ENCODE results near the gene ANKRD10. TPM values are rescaled to one million over a fixed set of nuclear protein-coding genes. Genes with fewer than 3 reads are reported as not detected.
"Not testable (repeated sequence)": the region's sequence is repeated elsewhere in the genome, so short reads cannot be mapped to it uniquely, and the experiment has no call there.

ANKRD10 gene
- 324 TPM for total RNA-seq
- polyA plus RNA-seq, result 73.7 TPM

DNA sequence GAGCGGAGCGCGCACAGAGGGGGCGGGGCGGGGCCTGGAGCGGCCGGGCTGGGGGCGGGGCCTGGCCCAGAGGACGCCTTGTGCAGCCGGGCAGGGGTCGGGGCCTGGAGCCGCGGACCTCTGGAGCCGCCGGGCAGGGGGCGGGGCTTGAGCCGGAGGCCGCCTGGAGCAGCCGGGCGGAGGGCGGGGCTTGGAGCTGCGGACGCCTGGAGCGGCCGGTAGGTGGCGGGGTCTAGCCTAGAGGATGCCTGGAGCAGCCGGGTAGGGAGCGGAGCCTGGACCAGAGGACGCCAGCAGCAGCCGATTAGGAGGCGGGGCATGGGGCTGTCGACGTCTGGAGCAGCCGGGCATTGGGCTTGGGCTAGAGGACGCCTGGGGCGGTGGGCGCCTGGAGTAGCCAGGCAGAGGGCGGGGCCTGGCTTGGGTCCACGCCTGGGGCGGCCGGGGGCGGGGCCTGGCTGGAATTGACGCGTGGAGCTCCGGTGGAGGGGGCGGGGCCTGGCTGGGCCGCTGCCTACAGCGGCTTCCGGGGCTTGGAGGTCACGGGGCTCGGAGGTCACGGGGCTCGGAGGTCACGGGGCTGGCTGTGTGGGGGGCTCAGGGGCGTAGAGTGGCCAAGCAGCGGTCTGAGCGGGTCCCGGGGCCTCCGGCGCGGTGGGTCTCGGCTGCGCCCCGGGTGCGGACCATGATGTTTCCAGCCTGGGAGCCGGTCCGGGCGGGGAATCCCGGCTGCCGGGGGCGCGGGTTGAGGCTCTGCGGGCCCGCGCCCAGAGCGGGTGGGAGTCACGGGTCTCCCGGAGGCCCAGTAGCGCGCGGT lies at the start of gene ANKRD10:
TSS of gene ANKRD10 (minus strand) at position 13 of the 817 bp plus-strand sequence. CDS start 135 bp downstream, outside the sequence.
- WGBS, result under 1% methylated on average over 81 of the region's 81 CpGs
- H3K36me3 ChIP-seq (ENCODE audit: insufficient read depth), result no peaks in the 10 kb centered on the region
- peak within 1 kb of the TSS; percentile 76 for H3K4me3 ChIP-seq (ENCODE audit: low read depth, low read length)
- peaks cover 3% of the 10 kb centered on the region for H3K4me1 ChIP-seq (ENCODE audit: insufficient read depth)
- H3K27ac ChIP-seq (ENCODE audit: low read depth), result peak within 1 kb of the TSS; percentile 99
- DNase-seq (ENCODE audit: extremely low spot score), result peak; percentile 92

DNA sequence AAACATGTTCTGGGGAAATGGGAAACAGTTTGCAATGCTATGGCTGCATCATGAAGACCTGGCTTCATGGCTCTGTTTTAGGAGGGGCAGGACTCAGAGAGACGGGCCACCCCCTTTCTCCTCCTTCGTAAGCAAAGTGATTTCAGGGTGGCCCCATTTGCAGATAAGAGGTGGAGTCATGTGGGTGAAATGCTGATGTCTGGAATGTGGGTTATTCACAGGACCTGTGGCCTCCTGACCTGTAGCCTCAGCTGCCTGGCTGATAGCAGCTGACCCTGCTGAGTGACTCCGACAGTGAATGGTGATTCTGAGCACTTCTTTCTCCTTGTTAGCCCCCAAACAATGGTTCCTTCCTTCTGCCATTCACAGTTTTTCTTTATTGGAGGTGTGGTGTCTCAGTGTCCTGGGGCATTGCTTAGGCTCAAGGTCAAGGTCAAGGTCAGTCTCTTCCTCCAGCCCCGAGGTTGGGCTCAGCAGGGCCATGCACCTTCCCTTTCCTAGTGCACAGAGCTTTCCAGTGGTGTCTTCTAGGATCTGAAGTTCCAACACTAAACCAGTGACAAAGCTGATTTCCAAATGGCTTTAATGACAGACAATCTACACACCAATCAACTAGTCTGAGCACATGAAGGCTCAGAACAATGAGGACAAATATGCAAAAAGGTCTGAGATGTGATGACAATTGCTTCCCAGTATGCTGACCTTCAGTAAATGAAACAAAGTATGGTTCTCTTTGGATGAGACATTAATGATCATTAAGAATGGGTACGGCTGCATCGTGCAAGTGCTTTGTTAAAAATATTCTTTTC lies 49.6 kb upstream of the ANKRD10 start:
- Histone ChIP-seq H3K4me1 (ENCODE audit: insufficient read depth) (no peaks in the 10 kb centered on the region), H3K27ac (ENCODE audit: low read depth) (peak overlapping the region; percentile 35), H3K36me3 (ENCODE audit: insufficient read depth) (no peaks in the 10 kb centered on the region), H3K4me3 (ENCODE audit: low read depth, low read length) (no peak overlapping the region)
- 76% methylated on average over 6 of the region's 6 CpGs for WGBS
- no peak for DNase-seq (ENCODE audit: extremely low spot score)

DNA sequence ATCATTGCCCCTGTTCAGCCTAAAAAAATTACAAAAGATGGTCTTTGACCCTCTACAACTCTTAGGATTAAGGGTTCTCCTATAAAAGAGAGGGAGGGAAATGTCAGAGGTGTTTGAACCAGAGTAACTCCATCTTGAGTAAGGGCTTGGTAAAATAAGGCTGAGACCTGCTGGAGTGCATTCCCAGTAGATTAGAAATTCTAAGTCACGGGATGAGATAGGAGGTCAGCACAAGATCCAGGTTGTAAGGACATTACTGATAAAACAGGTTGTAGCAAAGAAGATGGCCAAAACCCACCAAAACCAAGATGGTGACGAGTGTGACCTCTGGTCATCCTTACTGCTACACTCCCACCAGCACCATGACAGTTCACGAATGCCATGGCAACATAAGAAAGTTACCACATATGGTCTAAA lies 48.7 kb upstream of the ANKRD10 start:
- Histone ChIP-seq H3K36me3 (ENCODE audit: insufficient read depth) (no peaks in the 10 kb centered on the region), H3K4me1 (ENCODE audit: insufficient read depth) (no peaks in the 10 kb centered on the region), H3K4me3 (ENCODE audit: low read depth, low read length) (no peak overlapping the region), H3K27ac (ENCODE audit: low read depth) (no peak overlapping the region)
- 85% methylated on average over 3 of the region's 3 CpGs for WGBS
- DNase-seq (ENCODE audit: extremely low spot score), result no peak

DNA sequence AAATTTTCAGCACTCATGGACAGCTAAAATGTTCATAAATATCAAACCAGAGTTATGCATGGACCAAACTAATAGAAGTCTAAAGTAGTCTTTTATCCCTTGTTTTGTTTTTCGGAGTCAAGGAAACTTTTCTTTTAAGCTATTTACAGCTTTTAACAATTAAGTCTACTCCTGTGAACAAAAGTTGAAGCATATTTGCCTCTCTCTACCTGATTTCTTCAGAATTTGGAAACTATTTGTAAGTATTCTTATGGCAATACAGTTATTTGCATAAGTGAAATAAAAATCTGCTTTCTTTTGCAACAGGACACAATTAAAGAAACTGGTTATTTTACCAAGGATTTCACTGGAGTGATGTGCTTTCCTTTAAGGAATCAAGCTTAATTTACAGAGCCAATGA lies 47.1 kb upstream of the ANKRD10 start:
- H3K27ac ChIP-seq (ENCODE audit: low read depth), result no peak overlapping the region
- H3K36me3 ChIP-seq (ENCODE audit: insufficient read depth), result no peaks in the 10 kb centered on the region
- no peak for DNase-seq (ENCODE audit: extremely low spot score)
- H3K4me1 ChIP-seq (ENCODE audit: insufficient read depth), result no peaks in the 10 kb centered on the region
- no peak overlapping the region for H3K4me3 ChIP-seq (ENCODE audit: low read depth, low read length)
- 94% methylated on average over 1 of the region's 1 CpG for WGBS

DNA sequence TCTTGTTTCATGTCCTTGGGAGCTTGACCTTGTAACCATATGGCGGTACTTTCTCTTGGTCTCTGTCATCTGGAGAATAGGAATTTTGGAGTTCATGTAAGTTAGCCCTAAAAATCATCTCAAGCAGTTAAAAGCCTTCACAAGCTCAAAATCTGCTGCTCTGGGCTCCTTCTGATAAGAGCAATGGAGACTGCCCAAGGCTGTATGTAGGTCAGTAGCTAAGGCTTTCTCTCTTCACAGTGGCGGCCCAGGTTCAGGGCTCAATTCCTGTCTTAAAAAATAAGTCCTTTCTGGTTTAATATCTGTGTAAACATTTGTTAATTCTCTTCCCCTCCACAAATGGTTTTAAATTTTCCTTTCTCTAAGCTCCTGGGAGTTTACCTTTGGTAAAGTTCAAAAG lies 45.3 kb upstream of the ANKRD10 start:
- no peak for DNase-seq (ENCODE audit: extremely low spot score)
- 78% methylated on average over 2 of the region's 2 CpGs for WGBS
- Histone ChIP-seq H3K36me3 (ENCODE audit: insufficient read depth) (no peaks in the 10 kb centered on the region), H3K4me1 (ENCODE audit: insufficient read depth) (no peaks in the 10 kb centered on the region), H3K27ac (ENCODE audit: low read depth) (no peak overlapping the region), H3K4me3 (ENCODE audit: low read depth, low read length) (no peak overlapping the region)

DNA sequence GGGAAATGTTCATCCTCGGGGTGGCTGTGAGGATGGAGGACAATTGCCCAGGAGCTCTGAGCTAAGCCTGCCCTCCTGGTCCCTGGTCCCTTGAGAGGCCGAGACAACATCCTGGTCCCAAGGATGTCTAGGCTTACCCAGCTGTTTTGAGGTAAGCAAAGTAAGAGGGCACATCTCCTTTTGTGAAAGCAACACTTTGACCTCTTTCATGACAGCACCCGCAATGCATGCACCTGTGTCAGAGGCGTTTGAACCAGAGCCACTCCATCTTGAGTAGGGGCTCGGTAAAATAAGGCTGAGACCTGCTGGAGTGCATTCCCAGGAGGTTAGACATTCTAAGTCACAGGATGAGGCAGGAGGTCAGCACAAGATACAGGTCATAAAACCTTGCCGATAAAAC lies 43.1 kb upstream of the ANKRD10 start:
- no peaks in the 10 kb centered on the region for H3K4me1 ChIP-seq (ENCODE audit: insufficient read depth)
- H3K36me3 ChIP-seq (ENCODE audit: insufficient read depth), result no peaks in the 10 kb centered on the region
- no peak for DNase-seq (ENCODE audit: extremely low spot score)
- H3K4me3 ChIP-seq (ENCODE audit: low read depth, low read length), result no peak overlapping the region
- WGBS, result 95% methylated on average over 6 of the region's 6 CpGs
- no peak overlapping the region for H3K27ac ChIP-seq (ENCODE audit: low read depth)

DNA sequence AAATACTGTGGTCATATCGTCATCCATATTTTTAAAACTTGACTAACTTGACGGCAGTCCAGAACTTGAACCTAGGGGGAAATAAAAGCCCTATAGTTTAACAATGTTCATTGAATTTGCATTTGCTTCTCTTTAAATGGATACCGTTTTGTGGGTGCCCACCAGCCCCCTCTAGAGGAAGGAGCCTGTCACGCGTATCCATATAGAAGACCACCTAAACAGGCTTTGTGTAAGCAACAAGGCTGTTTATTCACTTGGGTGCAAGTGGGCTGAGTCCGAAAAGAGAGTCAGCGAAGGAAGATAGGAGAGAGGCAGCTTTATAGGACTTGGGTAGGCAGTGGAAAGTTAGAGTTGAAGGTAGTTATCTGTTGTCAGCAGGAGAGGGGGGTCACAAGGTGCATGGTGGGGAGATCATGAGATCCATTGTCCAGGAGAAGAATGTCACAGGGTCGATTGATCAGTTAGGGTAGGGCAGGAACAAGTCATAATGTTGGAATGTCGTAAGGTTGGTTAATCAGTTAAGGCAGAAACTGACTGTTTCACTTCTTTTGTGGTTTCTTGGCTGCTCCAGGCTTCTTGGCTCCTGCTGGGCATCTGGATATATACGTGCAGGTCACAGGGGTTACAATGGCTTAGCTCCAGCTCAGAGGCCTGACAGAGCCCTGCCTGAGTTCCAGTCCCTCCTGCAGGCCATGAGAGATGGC lies 42.5 kb upstream of the ANKRD10 start:
- H3K4me3 ChIP-seq (ENCODE audit: low read depth, low read length), result no peak overlapping the region
- 82% methylated on average over 10 of the region's 10 CpGs for WGBS
- no peaks in the 10 kb centered on the region for H3K36me3 ChIP-seq (ENCODE audit: insufficient read depth)

DNA sequence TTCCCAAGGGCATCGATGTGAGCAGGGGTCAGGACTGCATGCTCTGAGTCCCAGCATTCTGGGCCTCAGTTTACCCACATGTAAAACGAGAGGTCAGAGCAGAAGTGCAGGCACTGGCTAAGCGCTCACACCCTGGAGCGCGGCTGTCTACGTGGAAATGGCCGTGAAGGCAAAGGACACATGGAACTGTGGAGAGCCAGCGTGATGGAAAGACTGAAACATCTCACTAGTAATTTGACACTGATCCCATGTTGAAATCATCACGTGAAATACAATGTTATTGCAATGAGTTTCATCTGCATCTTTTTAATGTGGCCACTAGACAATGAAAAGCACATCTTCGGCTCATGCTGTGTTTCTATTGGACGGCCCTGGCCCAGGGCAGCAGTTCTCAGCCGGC lies 41.3 kb upstream of the ANKRD10 start:
- H3K4me1 ChIP-seq (ENCODE audit: insufficient read depth); H3K4me3 ChIP-seq (ENCODE audit: low read depth, low read length); H3K27ac ChIP-seq (ENCODE audit: low read depth); H3K36me3 ChIP-seq (ENCODE audit: insufficient read depth); DNase-seq (ENCODE audit: extremely low spot score): not testable (repeated sequence)
- 89% methylated on average over 11 of the region's 12 CpGs for WGBS

More for the DNA sequence above, 42.5 kb upstream of the ANKRD10 start:
- Histone ChIP-seq H3K27ac (ENCODE audit: low read depth) (no peak overlapping the region), H3K4me1 (ENCODE audit: insufficient read depth) (no peaks in the 10 kb centered on the region)
- DNase-seq (ENCODE audit: extremely low spot score), result no peak

DNA sequence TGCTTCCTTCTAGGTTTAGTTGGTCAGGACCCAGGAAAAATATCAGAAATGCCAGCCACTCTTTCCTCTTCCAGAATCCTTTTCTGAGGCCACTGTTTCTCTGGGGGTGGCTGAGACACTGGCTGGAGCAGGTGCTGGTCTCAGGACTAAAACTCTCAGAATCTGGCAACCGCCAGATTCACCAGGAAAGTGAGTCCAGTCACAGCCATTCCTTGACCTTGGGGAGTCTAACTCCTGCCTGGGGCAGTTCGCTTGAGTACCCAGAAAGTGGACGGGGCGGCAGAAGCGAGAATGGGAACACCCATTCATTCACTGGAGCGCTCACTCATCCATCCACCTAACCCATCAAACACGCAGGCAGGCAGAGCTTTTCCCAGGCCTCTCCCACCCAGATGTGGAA lies 40.7 kb upstream of the ANKRD10 start:
- WGBS, result 89% methylated on average over 7 of the region's 7 CpGs
- H3K4me3 ChIP-seq (ENCODE audit: low read depth, low read length); H3K27ac ChIP-seq (ENCODE audit: low read depth); H3K36me3 ChIP-seq (ENCODE audit: insufficient read depth); DNase-seq (ENCODE audit: extremely low spot score); H3K4me1 ChIP-seq (ENCODE audit: insufficient read depth): not testable (repeated sequence)

DNA sequence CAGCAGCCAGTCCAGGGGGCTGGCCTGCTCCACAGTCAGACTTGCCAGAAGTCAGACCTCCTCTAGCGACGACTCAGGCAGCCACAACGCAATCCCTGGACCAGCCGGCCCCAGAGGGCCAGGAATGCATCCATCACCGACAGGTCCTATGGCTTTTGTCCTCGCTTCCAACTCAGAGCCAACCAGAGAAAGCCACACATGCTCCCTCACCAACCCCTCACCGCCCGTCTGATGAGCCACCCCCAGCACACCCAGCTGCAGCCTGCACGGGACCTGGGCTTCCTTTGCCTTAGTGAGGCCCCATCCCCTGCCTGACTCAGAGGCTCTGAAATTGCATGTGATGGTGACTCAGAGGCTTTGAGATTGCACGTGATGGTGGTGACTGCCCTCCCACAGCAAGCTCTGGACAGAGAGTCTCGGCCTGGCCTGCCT lies 40.2 kb upstream of the ANKRD10 start:
- H3K4me1 ChIP-seq (ENCODE audit: insufficient read depth); H3K36me3 ChIP-seq (ENCODE audit: insufficient read depth); H3K4me3 ChIP-seq (ENCODE audit: low read depth, low read length): not testable (repeated sequence)
- WGBS, result 28% methylated on average over 11 of the region's 11 CpGs
- DNase-seq (ENCODE audit: extremely low spot score), result peak; percentile 5
- peak overlapping the region; percentile 0 for H3K27ac ChIP-seq (ENCODE audit: low read depth)

DNA sequence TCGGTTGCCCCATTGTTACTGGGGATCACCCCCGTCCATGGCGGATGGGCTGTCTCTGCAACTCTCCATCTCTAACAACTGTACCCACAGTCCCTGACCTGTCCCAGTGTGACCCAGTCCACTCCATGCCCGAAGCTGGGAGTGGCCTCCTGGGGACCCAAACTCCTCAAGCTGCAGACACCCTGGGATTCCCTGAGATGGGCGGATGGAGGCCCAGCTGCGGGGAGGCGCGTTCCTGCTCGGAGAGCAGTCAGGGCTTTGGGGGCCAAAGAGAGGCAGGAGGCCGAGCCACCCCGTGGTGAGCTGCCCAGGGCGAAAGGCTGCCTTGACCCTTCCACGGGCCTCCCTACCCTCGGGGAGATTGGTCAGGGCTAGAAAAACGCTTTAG lies 39.7 kb upstream of the ANKRD10 start:
- peak overlapping the region; percentile 0 for H3K27ac ChIP-seq (ENCODE audit: low read depth)
- not testable (repeated sequence) for H3K4me1 ChIP-seq (ENCODE audit: insufficient read depth); H3K36me3 ChIP-seq (ENCODE audit: insufficient read depth); DNase-seq (ENCODE audit: extremely low spot score); H3K4me3 ChIP-seq (ENCODE audit: low read depth, low read length)
- 90% methylated on average over 15 of the region's 15 CpGs for WGBS

DNA sequence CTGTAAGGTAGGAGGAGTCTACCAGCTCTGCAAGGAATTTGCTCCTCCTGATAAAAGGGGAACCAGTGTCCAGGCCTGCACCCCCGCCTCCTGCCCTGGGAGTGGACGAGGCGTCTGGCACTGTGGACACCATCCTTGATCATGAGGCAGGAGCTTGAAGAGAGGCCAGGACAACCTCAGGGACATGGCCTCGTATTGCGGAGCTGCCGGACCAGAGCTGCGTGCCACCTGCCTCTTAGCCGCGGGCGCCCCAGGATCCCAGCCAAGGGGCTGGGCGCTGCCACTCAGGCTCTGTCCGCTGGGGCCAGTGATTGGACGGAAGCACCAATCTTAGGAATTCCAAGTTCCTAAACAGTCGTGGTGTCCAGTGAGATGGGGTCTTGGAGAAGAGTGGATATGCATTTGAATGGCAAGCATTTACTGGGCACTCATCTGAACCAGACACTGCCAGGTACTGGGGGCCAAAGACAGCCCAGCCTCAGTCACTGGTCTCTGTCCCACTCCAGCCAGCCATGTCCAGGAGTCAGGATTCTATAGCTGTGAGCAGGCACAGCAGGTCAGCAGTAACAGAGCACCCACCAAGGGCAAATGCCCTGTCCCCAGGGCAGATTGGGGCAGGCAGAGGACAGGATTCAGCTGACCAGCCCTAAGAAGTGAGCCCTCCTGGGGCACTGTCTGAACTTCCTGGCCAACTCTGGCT lies 39.1 kb upstream of the ANKRD10 start:
- Histone ChIP-seq H3K4me1 (ENCODE audit: insufficient read depth) (no peaks in the 10 kb centered on the region), H3K27ac (ENCODE audit: low read depth) (no peak overlapping the region)
- WGBS, result 98% methylated on average over 14 of the region's 14 CpGs

DNA sequence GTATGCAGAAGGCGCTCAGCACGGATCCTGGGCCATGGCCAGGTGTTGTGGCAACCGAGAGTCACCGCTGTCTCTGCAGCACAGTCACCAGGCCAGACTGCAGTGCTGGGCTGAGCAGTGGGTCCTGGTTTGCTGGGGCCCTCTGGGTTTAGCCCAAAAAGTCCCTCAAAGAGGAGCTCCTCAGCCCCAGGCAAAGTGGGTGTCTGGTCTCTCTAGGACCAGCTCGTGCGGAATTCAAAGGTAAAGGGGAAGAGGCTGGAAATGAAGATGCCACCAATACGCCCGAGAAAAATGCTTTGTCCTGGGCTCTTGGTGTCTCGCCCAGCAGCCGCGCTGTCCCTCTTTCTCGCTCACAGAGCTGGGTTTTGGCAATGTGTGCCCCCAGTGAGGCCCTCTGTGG lies 38.5 kb upstream of the ANKRD10 start:
- no peaks in the 10 kb centered on the region for H3K4me1 ChIP-seq (ENCODE audit: insufficient read depth)
- H3K4me3 ChIP-seq (ENCODE audit: low read depth, low read length), result no peak overlapping the region
- no peaks in the 10 kb centered on the region for H3K36me3 ChIP-seq (ENCODE audit: insufficient read depth)
- WGBS, result 95% methylated on average over 12 of the region's 12 CpGs
- no peak for DNase-seq (ENCODE audit: extremely low spot score)
- H3K27ac ChIP-seq (ENCODE audit: low read depth), result no peak overlapping the region

More for the DNA sequence above, 39.1 kb upstream of the ANKRD10 start:
- Histone ChIP-seq H3K4me3 (ENCODE audit: low read depth, low read length) (no peak overlapping the region), H3K36me3 (ENCODE audit: insufficient read depth) (no peaks in the 10 kb centered on the region)
- no peak for DNase-seq (ENCODE audit: extremely low spot score)
